ENCODE data around the gene OR5K4. TPM values are rescaled to one million over a fixed set of nuclear protein-coding genes. Genes with fewer than 3 reads are reported as not detected.
"Not testable (repeated sequence)": the region's sequence is repeated elsewhere in the genome, so short reads cannot be mapped to it uniquely, and the experiment has no call there.

Gene OR5K4
- polyA plus RNA-seq, 2 of the 4 experiments (the other 2 are of a cell fraction) = not detected

GRCh38 chr3:98390366-98390765, 36.7 kb downstream of the OR5K4 start, which contains the start of gene OR5K3:
Gene OR5K3 (plus strand): TSS chr3:98390666. CDS start chr3:98390666, 0 bp downstream.
- Histone ChIP-seq H3K27ac (no peak within 1 kb of the TSS), H3K4me2 (no peak within 1 kb of the TSS), H3K4me3 (no peak within 1 kb of the TSS), H3K9me3 (no peaks in the 10 kb centered on the region), H3K4me1 (no peaks in the 10 kb centered on the region)
- POLR2A ChIA-PET = no interaction called here
- TF ChIP-seq FOSL2 (IDR thresholded peaks at IDR 0.05) (no peak), FOSL2 (CRISPR knock-in tag; IDR thresholded peaks at IDR 0.05) (no peak), MAFK (IDR thresholded peaks at IDR 0.05; ENCODE audit: partially characterized antibody) (peak; percentile 21), RFX5 (IDR thresholded peaks at IDR 0.05) (no peak)
- CTCF ChIA-PET = no interaction called here
- FAIRE-seq (no peak), ATAC-seq (no peak), DNase-seq (ENCODE audit: low read depth in 1 of 2, low spot score in 1 of 2) (no peak)

GRCh38 chr3:98395101-98395500, 41.4 kb downstream of the OR5K4 start:
- Histone ChIP-seq H3K4me1 (no peaks in the 10 kb centered on the region), H3K9me3 (no peaks in the 10 kb centered on the region), H3K27ac (no peak overlapping the region), H3K4me3 (no peak overlapping the region), H3K4me2 (no peak overlapping the region)
- DNase-seq (ENCODE audit: low read depth in 1 of 2, low spot score in 1 of 2) = no peak
- CTCF ChIA-PET = interaction anchor here (1.8 kb wide), 1 partner anchor 13 kb away, joined by 5 read pairs; no protein-coding TSS in a partner anchor
- TF ChIP-seq ELK1 (IDR thresholded peaks at IDR 0.05; ENCODE audit: low read depth, low read length) = no peak
- no peak for TF ChIP-seq POLR2AphosphoS2 (conservative IDR thresholded peaks at IDR 0.05; ENCODE audit: low read length)
- TF ChIP-seq SREBF2 (IDR thresholded peaks at IDR 0.05) = no peak
- no peak for FAIRE-seq
- no peak for ATAC-seq
- POLR2A ChIA-PET = no interaction called here

- 33% methylated on average over 4 of the region's 4 CpGs for WGBS (ENCODE audit: missing lambda C conversion rate)
- H3K27ac ChIP-seq; POLR2A ChIA-PET; H3K4me1 ChIP-seq; DNase-seq (ENCODE audit: low read depth in 1 of 2, low spot score in 1 of 2); FAIRE-seq; H3K4me2 ChIP-seq; H3K4me3 ChIP-seq; ATAC-seq; H3K9me3 ChIP-seq: not testable (repeated sequence)
- CTCF ChIA-PET = interaction anchor here (1.8 kb wide), 1 partner anchor 14 kb away, joined by 5 read pairs; no protein-coding TSS in a partner anchor
Measured at GRCh38 chr3:98396482-98396881, 42.8 kb downstream of the OR5K4 start.

GRCh38 chr3:98398513-98398912, 44.9 kb downstream of the OR5K4 start:
- Histone ChIP-seq H3K9me3 (no peaks in the 10 kb centered on the region), H3K4me1 (no peaks in the 10 kb centered on the region), H3K4me2 (no peak overlapping the region), H3K27ac (no peak overlapping the region), H3K4me3 (no peak overlapping the region)
- ChIA-PET POLR2A (no interaction called here), CTCF (no interaction called here)
- ATAC-seq = no peak
- FAIRE-seq = no peak
- no peak for TF ChIP-seq HOXB13 (CRISPR knock-in tag; IDR thresholded peaks at IDR 0.05; ENCODE audit: low read depth)
- no peak for TF ChIP-seq FOSL2 (IDR thresholded peaks at IDR 0.05)
- TF ChIP-seq FOSL2 (CRISPR knock-in tag; IDR thresholded peaks at IDR 0.05) = no peak
- no peak for TF ChIP-seq RAD21 (conservative IDR thresholded peaks at IDR 0.05 in 1 of 2, IDR thresholded peaks at IDR 0.05 in 1 of 2)
- TF ChIP-seq ATOH8 (CRISPR knock-in tag; IDR thresholded peaks at IDR 0.05; ENCODE audit: low read depth) = no peak
- no peak for TF ChIP-seq CBX2 (IDR thresholded peaks at IDR 0.05; ENCODE audit: borderline replicate concordance, low read depth)
- TF ChIP-seq GATA3 (IDR thresholded peaks at IDR 0.05; ENCODE audit: borderline replicate concordance) = no peak
- no peak for TF ChIP-seq MYC (IDR thresholded peaks at IDR 0.05; ENCODE audit: borderline replicate concordance, low read length)
- TF ChIP-seq RNF2 (IDR thresholded peaks at IDR 0.05; ENCODE audit: borderline replicate concordance, low read depth) = no peak
- no peak for TF ChIP-seq MAFK (IDR thresholded peaks at IDR 0.05; ENCODE audit: partially characterized antibody)
- TF ChIP-seq EP300 (IDR thresholded peaks at IDR 0.05) = no peak
- TF ChIP-seq ESRRA (IDR thresholded peaks at IDR 0.05; ENCODE audit: borderline replicate concordance, low read length) = no peak
- no peak for TF ChIP-seq EHF (CRISPR knock-in tag; IDR thresholded peaks at IDR 0.05)
- no peak for TF ChIP-seq TFCP2L1 (CRISPR knock-in tag; IDR thresholded peaks at IDR 0.05)
- no peak for TF ChIP-seq ZNF302 (CRISPR knock-in tag; IDR thresholded peaks at IDR 0.05)
- no peak for TF ChIP-seq ELK1 (IDR thresholded peaks at IDR 0.05; ENCODE audit: low read depth, low read length)
- no peak for TF ChIP-seq USF2 (IDR thresholded peaks at IDR 0.05)
- TF ChIP-seq FOXS1 (CRISPR knock-in tag; IDR thresholded peaks at IDR 0.05) = no peak
- TF ChIP-seq POLR2A (IDR thresholded peaks at IDR 0.05; ENCODE audit: low read length) = no peak
- no peak for TF ChIP-seq NPAS2 (CRISPR knock-in tag; IDR thresholded peaks at IDR 0.05; ENCODE audit: borderline replicate concordance)
- TF ChIP-seq EHMT2 (IDR thresholded peaks at IDR 0.05; ENCODE audit: low read depth) = no peak
- DNase-seq (ENCODE audit: low read depth in 1 of 2, low spot score in 1 of 2) = no peak

Measured in A549 (cell line).